Osteoblast (primary cell): ENCODE data around the gene ZNRF2. TPM values are rescaled to one million over a fixed set of nuclear protein-coding genes. Genes with fewer than 3 reads are reported as not detected.

Source experiments
- DNase-seq: peaks from one replicate; pipeline ENCODE4 v3.0.0; 2011; ENCODE audit warnings: low spot score, mixed read lengths; ENCODE audit not compliant: insufficient read length; ENCODE audit errors: missing footprints
- H2AFZ ChIP-seq: 2 replicates; pipeline ENCODE4 v1.6.0; 2011; ENCODE audit warnings: mild to moderate bottlenecking, low read length
- H3K27ac ChIP-seq: 2 replicates; pipeline ENCODE4 v1.5.1; 2011; ENCODE audit warnings: mild to moderate bottlenecking, low read depth, low read length, moderate library complexity
- H3K27me3 ChIP-seq: 2 replicates; pipeline ENCODE4 v1.6.0; 2012; ENCODE audit warnings: mild to moderate bottlenecking, control low read depth, inconsistent platforms, low read length, moderate library complexity; ENCODE audit not compliant: insufficient read depth
- H3K36me3 ChIP-seq: 2 replicates; pipeline ENCODE4 v1.5.1; 2011; ENCODE audit warnings: mild to moderate bottlenecking, low read length, control low read depth, moderate library complexity; ENCODE audit not compliant: insufficient read depth
- H3K4me1 ChIP-seq: 2 replicates; pipeline ENCODE4 v1.5.1; 2011; ENCODE audit warnings: mild to moderate bottlenecking, low read length, control low read depth, moderate library complexity; ENCODE audit not compliant: insufficient read depth
- H3K4me2 ChIP-seq: 2 replicates; pipeline ENCODE4 v1.6.0; 2011; ENCODE audit warnings: mild to moderate bottlenecking, low read length; ENCODE audit not compliant: insufficient read depth
- H3K4me3 ChIP-seq: fragments of 200-600 bp; sonication (generic); 3 replicates; pipeline ENCODE4 v1.5.1; 2012; ENCODE audit warnings: mild to moderate bottlenecking, low read length, inconsistent platforms; ENCODE audit not compliant: insufficient read depth
- H3K79me2 ChIP-seq: 2 replicates; pipeline ENCODE4 v1.6.0; 2012; ENCODE audit warnings: mild to moderate bottlenecking, low read length, control low read depth, inconsistent platforms; ENCODE audit not compliant: insufficient read depth
- H3K9me3 ChIP-seq: 2 replicates; pipeline ENCODE4 v1.5.1; 2011; ENCODE audit warnings: low read depth, low read length, control low read depth
- H4K20me1 ChIP-seq: 2 replicates; pipeline ENCODE4 v1.6.0; 2012; ENCODE audit warnings: mild to moderate bottlenecking, low read length, control low read depth; ENCODE audit not compliant: insufficient read depth
- CTCF ChIP-seq: IDR thresholded peaks from 2 replicates; pipeline ENCODE4 v1.5.1; 2011; ENCODE audit warnings: mild to moderate bottlenecking, low read depth, low read length, moderate library complexity; ENCODE audit errors: extremely low read depth
- total RNA-seq: library from RNA; depleted of rRNA; stranded (reverse); fragments of >200 nt; gene quantifications from 2 replicates; pipeline ENCODE4 v1.2.3, GENCODE V29; 2012

Gene ZNRF2
- total RNA-seq, 1 donor: 12.7 TPM

- Histone ChIP-seq H3K27ac (no peak overlapping the region), H2AFZ (no peak overlapping the region), H3K36me3 (no peaks in the 10 kb centered on the region), H3K27me3 (no peaks in the 10 kb centered on the region), H3K9me3 (no peaks in the 10 kb centered on the region), H3K4me3 (no peak overlapping the region), H3K4me2 (no peak overlapping the region), H4K20me1 (no peaks in the 10 kb centered on the region), H3K4me1 (peaks cover 8% of the 10 kb centered on the region), H3K79me2 (no peaks in the 10 kb centered on the region)
- no peak for DNase-seq
- TF ChIP-seq CTCF: no peak
Observed at GRCh38 chr7:30255064-30255769, 29.2 kb upstream of the ZNRF2 start.

GRCh38 chr7:30256349-30256858, 28.0 kb upstream of the ZNRF2 start:
- H3K4me1 ChIP-seq: peaks cover 8% of the 10 kb centered on the region
- no peak overlapping the region for H2AFZ ChIP-seq
- no peak for DNase-seq
- H3K79me2 ChIP-seq: no peaks in the 10 kb centered on the region
- no peak for TF ChIP-seq CTCF
- no peaks in the 10 kb centered on the region for H3K9me3 ChIP-seq
- H3K27ac ChIP-seq: no peak overlapping the region
- no peak overlapping the region for H3K4me3 ChIP-seq
- H3K4me2 ChIP-seq: no peak overlapping the region
- H4K20me1 ChIP-seq: no peaks in the 10 kb centered on the region
- H3K36me3 ChIP-seq: no peaks in the 10 kb centered on the region
- no peaks in the 10 kb centered on the region for H3K27me3 ChIP-seq

- no peaks in the 10 kb centered on the region for H3K36me3 ChIP-seq
- no peak overlapping the region for H3K27ac ChIP-seq
- no peak for DNase-seq
- H3K79me2 ChIP-seq: no peaks in the 10 kb centered on the region
- H3K4me2 ChIP-seq: no peak overlapping the region
- peaks cover 3% of the 10 kb centered on the region for H3K27me3 ChIP-seq
- no peaks in the 10 kb centered on the region for H3K9me3 ChIP-seq
- H3K4me1 ChIP-seq: no peaks in the 10 kb centered on the region
- H2AFZ ChIP-seq: no peak overlapping the region
- H3K4me3 ChIP-seq: no peak overlapping the region
- no peaks in the 10 kb centered on the region for H4K20me1 ChIP-seq
- TF ChIP-seq CTCF: no peak
Observed at GRCh38 chr7:30260246-30260768, 24.1 kb upstream of the ZNRF2 start.

- no peak for TF ChIP-seq CTCF
- no peak overlapping the region for H3K4me3 ChIP-seq
Observed at GRCh38 chr7:30263090-30263710, 21.2 kb upstream of the ZNRF2 start.

More at GRCh38 chr7:30263090-30263710, 21.2 kb upstream of the ZNRF2 start:
- no peaks in the 10 kb centered on the region for H3K79me2 ChIP-seq
- H3K4me2 ChIP-seq: no peak overlapping the region
- no peak overlapping the region for H2AFZ ChIP-seq
- no peaks in the 10 kb centered on the region for H4K20me1 ChIP-seq
- no peak for DNase-seq
- no peaks in the 10 kb centered on the region for H3K9me3 ChIP-seq
- H3K36me3 ChIP-seq: no peaks in the 10 kb centered on the region
- peaks cover 9% of the 10 kb centered on the region for H3K27me3 ChIP-seq
- no peaks in the 10 kb centered on the region for H3K4me1 ChIP-seq
- H3K27ac ChIP-seq: no peak overlapping the region
